CD4-positive, alpha-beta memory T cell (primary cell): ENCODE measurements around the gene NEIL3. TPM values are rescaled to one million over a fixed set of nuclear protein-coding genes. Genes with fewer than 3 reads are reported as not detected.

Source experiments
- CTCF ChIA-PET: fragments of 350-600 bp; sonication (Branson Sonifier 250); formaldehyde crosslinking; loops from one replicate; lab custom pipeline; 2021; ENCODE audit warnings: inconsistent platforms; ENCODE audit not compliant: partially characterized antibody; lab: Charles Lee
- POLR2A ChIA-PET: fragments of 350-600 bp; sonication (Branson Sonifier 250); formaldehyde crosslinking; loops from one replicate; lab custom pipeline; 2021; ENCODE audit not compliant: partially characterized antibody; lab: Charles Lee
- DNase-seq, 5 donors: peaks; one replicate each; pipeline versions ENCODE4 v3.0.0 to v3.0.0-alpha.2; 2020 to 2022; ENCODE audit warnings: mixed read lengths in 1 of 5
- H3K27ac ChIP-seq: one replicate; pipeline ENCODE4 v1.7.0; 2013; ENCODE audit warnings: low read depth, low read length
- H3K27me3 ChIP-seq: 2 replicates; pipeline ENCODE4 v1.7.0; 2013; ENCODE audit warnings: mild to moderate bottlenecking, low read length, moderate library complexity; ENCODE audit not compliant: insufficient read depth
- H3K36me3 ChIP-seq: 2 replicates; pipeline ENCODE4 v1.7.0; 2013; ENCODE audit warnings: mild to moderate bottlenecking, low read length, moderate library complexity; ENCODE audit not compliant: insufficient read depth
- H3K4me1 ChIP-seq: 2 replicates; pipeline ENCODE4 v1.7.0; 2013; ENCODE audit warnings: mild to moderate bottlenecking, low read length, moderate library complexity; ENCODE audit not compliant: insufficient read depth
- H3K4me3 ChIP-seq, 2 donors: one replicate each; pipeline ENCODE4 v1.7.0; 2013; ENCODE audit warnings: low read length in 2 of 2, mild to moderate bottlenecking in 1 of 2
- H3K9me3 ChIP-seq, 2 donors: one replicate each; pipeline ENCODE4 v1.7.0; 2013; ENCODE audit warnings: low read length in 2 of 2, control low read depth in 1 of 2; ENCODE audit not compliant: control insufficient read depth in 1 of 2
- H3K27ac Mint-ChIP-seq, 7 donors: one replicate each; pipeline ENCODE4 v1.8.0; 2020 to 2021; ENCODE audit warnings: mixed read lengths in 7 of 7, mild to moderate bottlenecking in 6 of 7, inconsistent platforms in 3 of 7, moderate library complexity in 3 of 7
- H3K27me3 Mint-ChIP-seq, 2 donors: one replicate each; pipeline ENCODE4 v1.8.0; 2020 to 2021; ENCODE audit warnings: mixed read lengths in 2 of 2
- H3K36me3 Mint-ChIP-seq, 2 donors: one replicate each; pipeline ENCODE4 v1.8.0; 2020 to 2021; ENCODE audit warnings: mixed read lengths in 2 of 2, inconsistent platforms in 1 of 2, mild to moderate bottlenecking in 1 of 2
- H3K4me1 Mint-ChIP-seq, 4 donors: one replicate each; pipeline ENCODE4 v1.8.0; 2020 to 2021; ENCODE audit warnings: mixed read lengths in 4 of 4, mild to moderate bottlenecking in 1 of 4
- H3K4me3 Mint-ChIP-seq, 8 donors: one replicate each; pipeline ENCODE4 v1.8.0; 2020 to 2021; ENCODE audit warnings: mixed read lengths in 8 of 8, mild to moderate bottlenecking in 7 of 8, moderate library complexity in 6 of 8, inconsistent platforms in 3 of 8
- H3K9me3 Mint-ChIP-seq, 8 donors: one replicate each; pipeline ENCODE4 v1.8.0; 2020 to 2021; ENCODE audit warnings: mixed read lengths in 8 of 8, mild to moderate bottlenecking in 5 of 8, inconsistent platforms in 3 of 8, moderate library complexity in 1 of 8
- intact Hi-C: fragments of 100-400 bp; cut with micrococcal nuclease; formaldehyde crosslinking; loops from one replicate; pipeline ENCODE4 v1.15.1; 2023
- polyA plus RNA-seq, 2 donors: library from polyadenylated mRNA; unstranded; fragments of 300-500 nt; fragmentation: Illumina TruSeq; gene quantifications; one replicate each; pipeline ENCODE4 v1.2.3, GENCODE V29; 2021
- total RNA-seq, 2 experiments: library from RNA; stranded (reverse); gene quantifications; one replicate each; pipeline ENCODE4 v1.2.3, GENCODE V29; 2021

Gene NEIL3
- total and polyA plus RNA-seq, 4 experiments from 2014 or later = 0.10 to 0.17 (median 0.15) TPM; not detected in 1

- H3K27me3 Mint-ChIP-seq = no peaks in the 10 kb centered on the region
- H3K9me3 Mint-ChIP-seq = no peaks in the 10 kb centered on the region
- H3K27ac Mint-ChIP-seq = no peak overlapping the region
- H3K4me3 Mint-ChIP-seq = no peak overlapping the region
- ChIA-PET POLR2A (no interaction called here), CTCF (no interaction called here)
- no peak overlapping the region for H3K4me3 ChIP-seq
- intact Hi-C loops = no loop called here
- no peaks in the 10 kb centered on the region for H3K36me3 ChIP-seq
- H3K9me3 ChIP-seq = no peaks in the 10 kb centered on the region
- H3K36me3 Mint-ChIP-seq = no peaks in the 10 kb centered on the region
- no peaks in the 10 kb centered on the region for H3K4me1 ChIP-seq
- H3K4me1 Mint-ChIP-seq = peaks cover 0 to 2% (median under 1%) of the 10 kb centered on the region in 4 donors
- no peak overlapping the region for H3K27ac ChIP-seq
- DNase-seq = no peak
- no peaks in the 10 kb centered on the region for H3K27me3 ChIP-seq
These were observed 21.3 kb upstream of the NEIL3 start for GRCh38 chr4:177288335-177288734.

GRCh38 chr4:177290780-177291179, 18.9 kb upstream of the NEIL3 start:
- H3K9me3 ChIP-seq = no peaks in the 10 kb centered on the region
- H3K36me3 ChIP-seq = no peaks in the 10 kb centered on the region
- H3K27me3 ChIP-seq = no peaks in the 10 kb centered on the region
- no peak overlapping the region for H3K4me3 Mint-ChIP-seq
- H3K4me3 ChIP-seq = no peak overlapping the region
- H3K4me1 Mint-ChIP-seq = no peaks in the 10 kb centered on the region
- DNase-seq = no peak
- POLR2A ChIA-PET = no interaction called here
- no peaks in the 10 kb centered on the region for H3K4me1 ChIP-seq
- CTCF ChIA-PET = no interaction called here
- no peaks in the 10 kb centered on the region for H3K27me3 Mint-ChIP-seq
- no peak overlapping the region for H3K27ac ChIP-seq
- no peaks in the 10 kb centered on the region for H3K9me3 Mint-ChIP-seq
- H3K27ac Mint-ChIP-seq = no peak overlapping the region
- intact Hi-C loops = no loop called here
- no peaks in the 10 kb centered on the region for H3K36me3 Mint-ChIP-seq

- H3K4me1 ChIP-seq = no peaks in the 10 kb centered on the region
- no peak overlapping the region for H3K27ac ChIP-seq
- POLR2A ChIA-PET = no interaction called here
- no peak for DNase-seq
- no peaks in the 10 kb centered on the region for H3K27me3 ChIP-seq
- peaks cover 0 to 2% (median 0%) of the 10 kb centered on the region in 8 donors for H3K9me3 Mint-ChIP-seq
- no peak overlapping the region for H3K4me3 Mint-ChIP-seq
- peaks cover 0 to 2% of the 10 kb centered on the region in 2 donors for H3K27me3 Mint-ChIP-seq
- H3K4me3 ChIP-seq = no peak overlapping the region
- no peaks in the 10 kb centered on the region for H3K36me3 Mint-ChIP-seq
- intact Hi-C loops = no loop called here
- no peaks in the 10 kb centered on the region for H3K4me1 Mint-ChIP-seq
- no peaks in the 10 kb centered on the region for H3K9me3 ChIP-seq
- H3K36me3 ChIP-seq = no peaks in the 10 kb centered on the region
- CTCF ChIA-PET = interaction anchor here (0.6 kb wide), 1 partner anchor 1868 kb away, joined by 3 read pairs; no protein-coding TSS in a partner anchor
- H3K27ac Mint-ChIP-seq = no peak overlapping the region
These were observed 17.5 kb upstream of the NEIL3 start for GRCh38 chr4:177292171-177292570.

- H3K4me1 Mint-ChIP-seq = no peaks in the 10 kb centered on the region
- POLR2A ChIA-PET = no interaction called here
- Histone ChIP-seq H3K27me3 (no peaks in the 10 kb centered on the region), H3K36me3 (no peaks in the 10 kb centered on the region), H3K9me3 (no peaks in the 10 kb centered on the region), H3K4me1 (no peaks in the 10 kb centered on the region), H3K27ac (no peak overlapping the region), H3K4me3 (no peak overlapping the region)
- peaks cover 2% of the 10 kb centered on the region in 2 donors for H3K27me3 Mint-ChIP-seq
- no peak overlapping the region for H3K4me3 Mint-ChIP-seq
- peaks cover 0 to 3% of the 10 kb centered on the region in 2 donors for H3K36me3 Mint-ChIP-seq
- no peak for DNase-seq
- H3K27ac Mint-ChIP-seq = no peak overlapping the region
- H3K9me3 Mint-ChIP-seq = peaks cover 0 to 12% (median 7%) of the 10 kb centered on the region in 8 donors
- intact Hi-C loops = no loop called here
- CTCF ChIA-PET = interaction anchor here (1.4 kb wide), 1 partner anchor 43 kb away, joined by 4 read pairs; no protein-coding TSS in a partner anchor
These were observed 16.3 kb upstream of the NEIL3 start for GRCh38 chr4:177293208-177294033.

GRCh38 chr4:177297785-177298391, 11.8 kb upstream of the NEIL3 start:
- DNase-seq = no peak
- peaks cover 0 to 12% (median 7%) of the 10 kb centered on the region in 8 donors for H3K9me3 Mint-ChIP-seq
- ChIA-PET CTCF (interaction anchor here (1.1 kb wide), 1 partner anchor 47 kb away, joined by 3 read pairs; no protein-coding TSS in a partner anchor), POLR2A (no interaction called here)
- Histone ChIP-seq H3K36me3 (no peaks in the 10 kb centered on the region), H3K9me3 (no peaks in the 10 kb centered on the region), H3K4me3 (no peak overlapping the region), H3K4me1 (no peaks in the 10 kb centered on the region), H3K27me3 (no peaks in the 10 kb centered on the region), H3K27ac (no peak overlapping the region)
- intact Hi-C loops = no loop called here
- no peak overlapping the region for H3K4me3 Mint-ChIP-seq
- H3K36me3 Mint-ChIP-seq = peaks cover 0 to 3% of the 10 kb centered on the region in 2 donors
- no peak overlapping the region for H3K27ac Mint-ChIP-seq
- peaks cover 3 to 4% of the 10 kb centered on the region in 2 donors for H3K27me3 Mint-ChIP-seq
- peaks cover 0 to 2% (median under 1%) of the 10 kb centered on the region in 4 donors for H3K4me1 Mint-ChIP-seq

GRCh38 chr4:177301126-177301639, 8.5 kb upstream of the NEIL3 start:
- no peak overlapping the region for H3K4me3 ChIP-seq
- no peak overlapping the region for H3K27ac ChIP-seq
- no peaks in the 10 kb centered on the region for H3K36me3 ChIP-seq
- ChIA-PET POLR2A (no interaction called here), CTCF (no interaction called here)
- Mint-ChIP-seq H3K36me3 (peaks cover 0 to 3% of the 10 kb centered on the region in 2 donors), H3K4me3 (no peak overlapping the region), H3K27me3 (peaks cover 3 to 4% of the 10 kb centered on the region in 2 donors), H3K9me3 (peaks cover 0 to 12% (median 7%) of the 10 kb centered on the region in 8 donors), H3K27ac (peak overlapping the region in 1 of 7 donors; percentile 77), H3K4me1 (peaks cover 0 to 2% (median under 1%) of the 10 kb centered on the region in 4 donors)
- H3K4me1 ChIP-seq = no peaks in the 10 kb centered on the region
- no peaks in the 10 kb centered on the region for H3K9me3 ChIP-seq
- intact Hi-C loops = no loop called here
- DNase-seq = no peak
- no peaks in the 10 kb centered on the region for H3K27me3 ChIP-seq
